OCI-LY1 (cell line): ENCODE measurements around the gene TRIO.

Experiments
- EZH2 ChIP-seq: fragments of 200-600 bp; sonication (generic), shearing (Covaris generic); IDR thresholded peaks from 2 replicates; pipeline ENCODE4 v1.8.0; 2017; ENCODE audit warnings: borderline replicate concordance, mixed run types, mild to moderate bottlenecking, antibody characterized with exemption, low read length, moderate library complexity, mixed read lengths
- TF ChIP-seq, protein P1 (sequence below): fragments of 200-600 bp; sonication (generic), shearing (Covaris generic); IDR thresholded peaks from 2 replicates; pipeline ENCODE4 v1.5.1; 2017; ENCODE audit warnings: mild to moderate bottlenecking, antibody characterized with exemption, low read length, moderate library complexity, mixed read lengths

DNA sequence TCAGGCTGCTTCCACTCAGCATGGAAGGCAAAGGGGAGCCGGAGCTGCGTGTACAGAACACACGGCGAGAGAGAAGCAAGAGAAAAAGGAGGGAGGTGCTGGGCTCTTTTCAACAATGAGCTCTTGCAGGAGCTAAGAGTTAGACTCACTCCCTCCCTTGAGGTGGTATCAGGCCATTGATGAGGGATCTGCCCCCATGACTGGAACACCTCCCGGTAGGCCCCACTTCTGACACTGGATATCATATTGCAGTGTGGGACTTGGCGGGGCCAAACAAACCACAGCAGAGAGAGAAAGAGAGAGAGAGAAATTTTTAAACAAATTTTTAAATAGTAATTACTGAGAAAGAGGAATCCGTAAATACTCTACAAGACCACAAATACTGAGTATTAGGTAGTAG lies 182.2 kb downstream of the TRIO start:
- TF ChIP-seq, protein P1, sequence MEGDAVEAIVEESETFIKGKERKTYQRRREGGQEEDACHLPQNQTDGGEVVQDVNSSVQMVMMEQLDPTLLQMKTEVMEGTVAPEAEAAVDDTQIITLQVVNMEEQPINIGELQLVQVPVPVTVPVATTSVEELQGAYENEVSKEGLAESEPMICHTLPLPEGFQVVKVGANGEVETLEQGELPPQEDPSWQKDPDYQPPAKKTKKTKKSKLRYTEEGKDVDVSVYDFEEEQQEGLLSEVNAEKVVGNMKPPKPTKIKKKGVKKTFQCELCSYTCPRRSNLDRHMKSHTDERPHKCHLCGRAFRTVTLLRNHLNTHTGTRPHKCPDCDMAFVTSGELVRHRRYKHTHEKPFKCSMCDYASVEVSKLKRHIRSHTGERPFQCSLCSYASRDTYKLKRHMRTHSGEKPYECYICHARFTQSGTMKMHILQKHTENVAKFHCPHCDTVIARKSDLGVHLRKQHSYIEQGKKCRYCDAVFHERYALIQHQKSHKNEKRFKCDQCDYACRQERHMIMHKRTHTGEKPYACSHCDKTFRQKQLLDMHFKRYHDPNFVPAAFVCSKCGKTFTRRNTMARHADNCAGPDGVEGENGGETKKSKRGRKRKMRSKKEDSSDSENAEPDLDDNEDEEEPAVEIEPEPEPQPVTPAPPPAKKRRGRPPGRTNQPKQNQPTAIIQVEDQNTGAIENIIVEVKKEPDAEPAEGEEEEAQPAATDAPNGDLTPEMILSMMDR: no peak
- TF ChIP-seq EZH2: no peak
